Hepatocyte (in vitro differentiated cells): Measurements from ENCODE around the gene RTP1. TPM values are rescaled to one million over a fixed set of nuclear protein-coding genes. Genes with fewer than 3 reads are reported as not detected.

Experiments
- DNase-seq: peaks from one replicate; pipeline ENCODE4 v3.0.0-alpha.2; 2016; ENCODE audit warnings: low spot score
- H2AFZ ChIP-seq: fragments of 200-600 bp; sonication (generic); 2 replicates; pipeline ENCODE4 v1.6.0; 2016; ENCODE audit warnings: antibody characterized with exemption, mild to moderate bottlenecking
- H3K27ac ChIP-seq: fragments of 200-600 bp; sonication (generic); 2 replicates; pipeline ENCODE4 v1.5.1; 2016; ENCODE audit warnings: mild to moderate bottlenecking
- H3K27me3 ChIP-seq: fragments of 200-600 bp; sonication (generic); 2 replicates; pipeline ENCODE4 v1.6.1; 2016
- H3K36me3 ChIP-seq: fragments of 200-600 bp; sonication (generic); replicated peaks from 2 replicates; pipeline ENCODE4 v1.5.1; 2016; ENCODE audit warnings: low read depth; ENCODE audit not compliant: insufficient read depth
- H3K4me1 ChIP-seq: fragments of 200-600 bp; sonication (generic); 2 replicates; pipeline ENCODE4 v1.5.1; 2016; ENCODE audit warnings: mild to moderate bottlenecking, moderate library complexity; ENCODE audit not compliant: insufficient read depth
- H3K4me2 ChIP-seq: fragments of 200-600 bp; sonication (generic); 2 replicates; pipeline ENCODE4 v1.6.0; 2016
- H3K4me3 ChIP-seq: fragments of 200-600 bp; sonication (generic); 2 replicates; pipeline ENCODE4 v1.5.1; 2016; ENCODE audit warnings: mild to moderate bottlenecking
- H3K79me2 ChIP-seq: fragments of 200-600 bp; sonication (generic); 2 replicates; pipeline ENCODE4 v1.6.0; 2017; ENCODE audit warnings: mild to moderate bottlenecking
- H3K9me2 ChIP-seq: fragments of 200-600 bp; sonication (generic); replicated peaks from 2 replicates; pipeline ENCODE4 v1.6.0; 2017; ENCODE audit warnings: mild to moderate bottlenecking; ENCODE audit not compliant: insufficient read depth
- H3K9me3 ChIP-seq: fragments of 200-600 bp; sonication (generic); 2 replicates; pipeline ENCODE4 v1.5.1; 2016; ENCODE audit warnings: low read depth, mild to moderate bottlenecking
- H4K20me1 ChIP-seq: fragments of 200-600 bp; sonication (generic); 2 replicates; pipeline ENCODE4 v1.6.0; 2016; ENCODE audit warnings: mild to moderate bottlenecking; ENCODE audit not compliant: insufficient read depth, poor library complexity, severe bottlenecking
- EZH2 ChIP-seq: fragments of 200-600 bp; sonication (generic); IDR thresholded peaks from 2 replicates; pipeline ENCODE4 v1.6.1; 2016; ENCODE audit warnings: antibody characterized with exemption, mild to moderate bottlenecking, borderline replicate concordance
- EZH2phosphoT487 ChIP-seq: fragments of 200-600 bp; sonication (generic); IDR thresholded peaks from one replicate; pipeline ENCODE4 v1.6.1; 2018; ENCODE audit warnings: antibody characterized with exemption, mild to moderate bottlenecking, low read depth, moderate library complexity; ENCODE audit not compliant: unreplicated experiment, severe bottlenecking
- WGBS: methylation state at CpG from one replicate; pipeline ENCODE4 v1.1.6; 2016; ENCODE audit warnings: low lambda C conversion rate; ENCODE audit errors: missing lambda C conversion rate; 5-methylcytosine and 5-hydroxymethylcytosine counted together
- polyA plus RNA-seq: library from polyadenylated mRNA; unstranded; fragments of >200 nt; fragmentation: Nextera tagmentation; extraction: Ambion mirVana; gene quantifications from 2 replicates; pipeline ENCODE4 v1.2.1, GENCODE V29; 2016
- total RNA-seq: library from RNA; depleted of rRNA; stranded (reverse); fragments of >200 nt; gene quantifications from 2 replicates; pipeline ENCODE4 v1.2.3, GENCODE V29; 2014
- TF ChIP-seq, protein P1 (sequence below): fragments of 200-600 bp; sonication (generic); IDR thresholded peaks from 2 replicates; pipeline ENCODE4 v1.5.1; 2016; ENCODE audit warnings: antibody characterized with exemption, mild to moderate bottlenecking; ENCODE audit not compliant: poor library complexity

The RTP1 gene
- total and polyA plus RNA-seq, 2 experiments from 2014 or later, result not detected

DNA sequence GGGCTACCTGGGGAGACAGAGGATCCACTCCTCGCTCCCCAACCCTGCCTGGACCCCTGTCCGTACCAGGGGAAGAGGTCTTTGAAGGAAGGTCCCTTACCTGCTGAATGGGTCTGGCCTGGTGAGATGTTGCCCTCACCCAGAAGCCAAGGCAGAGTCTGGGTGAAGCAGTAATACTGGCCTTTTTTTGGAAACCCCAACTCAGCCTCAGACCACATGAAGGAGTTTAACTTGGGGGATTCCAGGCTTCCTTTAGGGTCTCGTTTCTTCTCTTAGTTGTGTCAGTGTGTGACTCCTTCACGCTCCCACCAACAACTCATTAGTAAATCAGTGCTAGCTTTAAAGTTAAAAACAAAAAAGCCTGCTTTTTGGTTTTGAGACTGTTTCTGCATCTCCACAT lies 45.6 kb downstream of the RTP1 start:
- H2AFZ ChIP-seq, result no peak overlapping the region
- H3K79me2 ChIP-seq, result no peaks in the 10 kb centered on the region
- TF ChIP-seq EZH2phosphoT487 (no peak), EZH2 (no peak)
- TF ChIP-seq, protein P1, sequence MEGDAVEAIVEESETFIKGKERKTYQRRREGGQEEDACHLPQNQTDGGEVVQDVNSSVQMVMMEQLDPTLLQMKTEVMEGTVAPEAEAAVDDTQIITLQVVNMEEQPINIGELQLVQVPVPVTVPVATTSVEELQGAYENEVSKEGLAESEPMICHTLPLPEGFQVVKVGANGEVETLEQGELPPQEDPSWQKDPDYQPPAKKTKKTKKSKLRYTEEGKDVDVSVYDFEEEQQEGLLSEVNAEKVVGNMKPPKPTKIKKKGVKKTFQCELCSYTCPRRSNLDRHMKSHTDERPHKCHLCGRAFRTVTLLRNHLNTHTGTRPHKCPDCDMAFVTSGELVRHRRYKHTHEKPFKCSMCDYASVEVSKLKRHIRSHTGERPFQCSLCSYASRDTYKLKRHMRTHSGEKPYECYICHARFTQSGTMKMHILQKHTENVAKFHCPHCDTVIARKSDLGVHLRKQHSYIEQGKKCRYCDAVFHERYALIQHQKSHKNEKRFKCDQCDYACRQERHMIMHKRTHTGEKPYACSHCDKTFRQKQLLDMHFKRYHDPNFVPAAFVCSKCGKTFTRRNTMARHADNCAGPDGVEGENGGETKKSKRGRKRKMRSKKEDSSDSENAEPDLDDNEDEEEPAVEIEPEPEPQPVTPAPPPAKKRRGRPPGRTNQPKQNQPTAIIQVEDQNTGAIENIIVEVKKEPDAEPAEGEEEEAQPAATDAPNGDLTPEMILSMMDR, result no peak
- no peaks in the 10 kb centered on the region for H3K9me2 ChIP-seq
- no peak overlapping the region for H3K4me3 ChIP-seq
- no peaks in the 10 kb centered on the region for H3K4me1 ChIP-seq
- H3K36me3 ChIP-seq, result no peaks in the 10 kb centered on the region
- no peak for DNase-seq
- H4K20me1 ChIP-seq, result no peaks in the 10 kb centered on the region
- 97% methylated on average over 4 of the region's 4 CpGs for WGBS
- no peak overlapping the region for H3K4me2 ChIP-seq
- no peaks in the 10 kb centered on the region for H3K9me3 ChIP-seq
- no peak overlapping the region for H3K27ac ChIP-seq
- no peaks in the 10 kb centered on the region for H3K27me3 ChIP-seq

DNA sequence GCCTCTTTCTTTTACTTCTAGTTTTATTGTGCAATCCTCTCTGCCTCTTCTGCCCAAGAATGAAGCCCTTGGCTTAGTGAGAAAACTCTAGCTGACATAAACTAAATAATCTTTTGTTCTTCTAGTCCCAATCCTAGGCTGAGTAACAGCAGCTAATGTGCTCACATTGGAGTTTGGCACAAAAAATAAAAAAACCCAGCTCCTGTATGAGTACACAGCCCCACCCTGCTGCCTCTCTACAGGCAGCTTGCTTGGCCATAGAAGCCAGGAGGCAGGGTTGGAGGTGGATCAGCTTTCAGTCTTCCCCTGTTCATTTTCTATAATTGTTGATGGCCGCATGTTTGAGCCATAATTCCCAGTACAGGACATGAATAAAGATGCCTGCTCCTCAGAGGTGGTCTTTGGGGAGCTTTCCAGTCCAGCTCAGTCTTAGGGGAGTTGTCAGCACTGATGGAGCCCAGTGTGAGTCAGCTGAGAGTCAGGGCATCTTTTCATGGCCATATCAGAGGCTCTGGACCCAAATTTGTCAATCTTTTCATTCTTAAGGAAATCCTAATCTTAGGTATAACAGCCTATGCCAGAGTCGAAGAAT lies 46.7 kb downstream of the RTP1 start:
- TF ChIP-seq EZH2 (no peak), EZH2phosphoT487 (no peak)
- TF ChIP-seq, protein P1, result no peak
- Histone ChIP-seq H4K20me1 (no peaks in the 10 kb centered on the region), H3K36me3 (no peaks in the 10 kb centered on the region), H3K9me3 (no peaks in the 10 kb centered on the region), H3K27me3 (no peaks in the 10 kb centered on the region), H3K4me1 (no peaks in the 10 kb centered on the region), H3K27ac (no peak overlapping the region), H3K79me2 (no peaks in the 10 kb centered on the region), H3K4me2 (no peak overlapping the region), H2AFZ (no peak overlapping the region), H3K4me3 (no peak overlapping the region), H3K9me2 (no peaks in the 10 kb centered on the region)
- DNase-seq, result no peak
- 83% methylated on average over 2 of the region's 2 CpGs for WGBS

DNA sequence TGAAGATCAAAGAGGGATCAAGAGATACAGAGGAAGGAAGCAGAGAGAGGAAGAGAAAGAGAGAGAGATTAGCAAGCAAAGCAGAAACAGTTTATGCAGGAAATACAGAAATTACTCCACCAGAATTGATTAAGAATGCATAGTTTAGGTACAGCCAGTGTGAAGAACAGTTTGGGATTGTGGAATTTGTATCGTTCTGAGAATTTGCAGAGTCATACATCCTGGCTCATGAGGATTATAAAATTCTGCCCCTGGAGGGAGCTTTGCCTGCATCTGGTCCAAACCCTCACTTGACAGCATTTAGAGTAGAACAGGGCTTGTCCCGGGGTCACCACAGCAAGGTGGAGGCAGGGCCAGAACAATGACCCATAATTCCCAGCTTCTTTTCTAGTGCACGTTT lies 50.1 kb downstream of the RTP1 start:
- Histone ChIP-seq H3K4me2 (no peak overlapping the region), H3K4me3 (no peak overlapping the region), H3K27ac (no peak overlapping the region), H3K9me2 (no peaks in the 10 kb centered on the region), H4K20me1 (no peaks in the 10 kb centered on the region), H3K79me2 (no peaks in the 10 kb centered on the region), H3K36me3 (no peaks in the 10 kb centered on the region), H3K4me1 (no peaks in the 10 kb centered on the region), H3K27me3 (no peaks in the 10 kb centered on the region), H2AFZ (no peak overlapping the region), H3K9me3 (no peaks in the 10 kb centered on the region)
- no peak for TF ChIP-seq EZH2phosphoT487
- TF ChIP-seq, protein P1, result no peak
- TF ChIP-seq EZH2, result no peak
- 67% methylated on average over 3 of the region's 3 CpGs for WGBS
- DNase-seq, result no peak

Other genes starting within 250 kb of the RTP1 start
- gene RPL39L, start 58.0 kb upstream of the RTP1 start, total RNA-seq, result 9.7 and 16.8 TPM in 2 replicates
- 11.1 and 12.8 TPM in 2 replicates for gene RPL39L, start 58.0 kb upstream of the RTP1 start, polyA plus RNA-seq
- 25.1 and 29.0 TPM in 2 replicates for gene MASP1, start 94.3 kb downstream of the RTP1 start, total RNA-seq
- gene MASP1, start 94.3 kb downstream of the RTP1 start, polyA plus RNA-seq, result 18.1 and 23.3 TPM in 2 replicates
- 1.8 and 3.9 TPM in 2 replicates for gene RTP4, start 170.9 kb downstream of the RTP1 start, total RNA-seq
- 1.9 and 2.0 TPM in 2 replicates for gene RTP4, start 170.9 kb downstream of the RTP1 start, polyA plus RNA-seq